ENCODE results near the gene GNB5. TPM values are rescaled to one million over a fixed set of nuclear protein-coding genes. Genes with fewer than 3 reads are reported as not detected.

Gene GNB5
- total and polyA plus RNA-seq, 2 of the 13 experiments (the other 11 are each of a cell fraction or from before 2014, with no cell fraction given), result 13.7 to 14.4 TPM

- TF ChIP-seq TEAD3 (CRISPR knock-in tag; optimal IDR thresholded peaks at IDR 0.05; ENCODE audit: borderline replicate concordance), result peak; percentile 74
- TF ChIP-seq ZNF878 (CRISPR knock-in tag; IDR thresholded peaks at IDR 0.05), result peak; percentile 58; the same call in 1 of the 2 replicates
- no peak for TF ChIP-seq CCAR2 (optimal IDR thresholded peaks at IDR 0.05; ENCODE audit: low read depth, low read length)
- TF ChIP-seq MXD4 (CRISPR knock-in tag; IDR thresholded peaks at IDR 0.05), result peak; percentile 30; the same call in 1 of the 2 replicates
- no peak for TF ChIP-seq ZIK1 (CRISPR knock-in tag; IDR thresholded peaks at IDR 0.05; ENCODE audit: borderline replicate concordance, low read depth)
- TF ChIP-seq KLF13 (CRISPR knock-in tag; IDR thresholded peaks at IDR 0.05), result no peak
- TF ChIP-seq TRIM24 (CRISPR knock-in tag; IDR thresholded peaks at IDR 0.05), result no peak
- TF ChIP-seq ZKSCAN8 (CRISPR knock-in tag; IDR thresholded peaks at IDR 0.05; ENCODE audit: borderline replicate concordance), result peak; percentile 93; the same call in 1 of the 2 replicates
- no peak for TF ChIP-seq TAF15 (IDR thresholded peaks at IDR 0.05; ENCODE audit: low read depth, low read length, poor library complexity, severe bottlenecking)
- TF ChIP-seq ZNF775 (CRISPR knock-in tag; IDR thresholded peaks at IDR 0.05; ENCODE audit: borderline replicate concordance), result no peak
- TF ChIP-seq ZMYM4 (CRISPR knock-in tag; IDR thresholded peaks at IDR 0.05), result peak; percentile 97
- TF ChIP-seq, protein P1, sequence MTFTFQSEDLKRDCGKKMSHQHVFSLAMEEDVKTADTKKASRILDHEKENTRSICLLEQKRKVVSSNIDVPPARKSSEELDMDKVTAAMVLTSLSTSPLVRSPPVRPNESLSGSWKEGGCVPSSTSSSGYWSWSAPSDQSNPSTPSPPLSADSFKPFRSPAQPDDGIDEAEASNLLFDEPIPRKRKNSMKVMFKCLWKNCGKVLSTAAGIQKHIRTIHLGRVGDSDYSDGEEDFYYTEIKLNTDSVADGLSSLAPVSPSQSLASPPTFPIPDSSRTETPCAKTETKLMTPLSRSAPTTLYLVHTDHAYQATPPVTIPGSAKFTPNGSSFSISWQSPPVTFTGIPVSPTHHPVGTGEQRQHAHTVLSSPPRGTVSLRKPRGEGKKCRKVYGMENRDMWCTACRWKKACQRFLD (CRISPR knock-in tag; IDR thresholded peaks at IDR 0.05; ENCODE audit: borderline replicate concordance), result no peak
- no peak for TF ChIP-seq SETDB1 (CRISPR knock-in tag; IDR thresholded peaks at IDR 0.05; ENCODE audit: borderline replicate concordance)
- TF ChIP-seq ZNF788 (CRISPR knock-in tag; IDR thresholded peaks at IDR 0.05; ENCODE audit: borderline replicate concordance), result peak; percentile 90; the same call in 1 of the 2 replicates
- TF ChIP-seq ZNF138 (CRISPR knock-in tag; IDR thresholded peaks at IDR 0.05; ENCODE audit: low read depth), result no peak
- TF ChIP-seq TFAP4 (IDR thresholded peaks at IDR 0.05; ENCODE audit: borderline replicate concordance, low read depth), result peak; percentile 99
- no peak for TF ChIP-seq ZNF20 (CRISPR knock-in tag; IDR thresholded peaks at IDR 0.05)
- 0 out of 2 replicates have a peak, but pooled peaks have one; percentile 43 for TF ChIP-seq MED13 (CRISPR knock-in tag; IDR thresholded peaks at IDR 0.05)
- no peak for TF ChIP-seq ZNF576 (CRISPR knock-in tag; IDR thresholded peaks at IDR 0.05)
- TF ChIP-seq ZBTB8A (CRISPR knock-in tag; IDR thresholded peaks at IDR 0.05; ENCODE audit: borderline replicate concordance, low read depth), result no peak
- TF ChIP-seq, protein P2, sequence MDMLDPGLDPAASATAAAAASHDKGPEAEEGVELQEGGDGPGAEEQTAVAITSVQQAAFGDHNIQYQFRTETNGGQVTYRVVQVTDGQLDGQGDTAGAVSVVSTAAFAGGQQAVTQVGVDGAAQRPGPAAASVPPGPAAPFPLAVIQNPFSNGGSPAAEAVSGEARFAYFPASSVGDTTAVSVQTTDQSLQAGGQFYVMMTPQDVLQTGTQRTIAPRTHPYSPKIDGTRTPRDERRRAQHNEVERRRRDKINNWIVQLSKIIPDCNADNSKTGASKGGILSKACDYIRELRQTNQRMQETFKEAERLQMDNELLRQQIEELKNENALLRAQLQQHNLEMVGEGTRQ (IDR thresholded peaks at IDR 0.05; ENCODE audit: low read depth, low read length), result peak; percentile 86
- TF ChIP-seq, protein P2 (CRISPR knock-in tag; IDR thresholded peaks at IDR 0.05; ENCODE audit: borderline replicate concordance), result peak; percentile 90; the same call in 1 of the 2 replicates
- peak; percentile 83 for TF ChIP-seq THRA (CRISPR knock-in tag; IDR thresholded peaks at IDR 0.05; ENCODE audit: borderline replicate concordance)
- TF ChIP-seq RFX1 (IDR thresholded peaks at IDR 0.05), result no peak
- peak; percentile 95 for TF ChIP-seq GFI1 (CRISPR knock-in tag; IDR thresholded peaks at IDR 0.05; ENCODE audit: borderline replicate concordance)
These were observed 56.6 kb downstream of the GNB5 start (continued) for GRCh38 chr15:52134502-52135144.

Measured in HepG2 (cell line).